ENCODE data around the gene MAMDC2. TPM values are rescaled to one million over a fixed set of nuclear protein-coding genes. Genes with fewer than 3 reads are reported as not detected.

Gene MAMDC2
- total and polyA plus RNA-seq, 9 donors, result 24.6 to 96.6 (median 69.5) TPM

- 73 to 84% (median 82%) methylated on average over 4 of the region's 4 CpGs for WGBS, 3 donors
- Histone ChIP-seq H3K36me3 (no peaks in the 10 kb centered on the region), H3K4me3 (no peak overlapping the region), H3K27me3 (no peaks in the 10 kb centered on the region), H3K4me1 (ENCODE audit: insufficient read depth) (peaks cover 1% of the 10 kb centered on the region), H3K27ac (no peak overlapping the region), H3K9me3 (no peaks in the 10 kb centered on the region)
- intact Hi-C loops (cut with DNase I), result loop anchor here in 3 of 4 donors (2.0 to 10.0 kb wide), 3 partner anchors 69 to 141 kb away; partner anchors contain the start of gene MAMDC2 (in 1 of the 3)
- TF ChIP-seq EP300 (IDR thresholded peaks at IDR 0.05) (no peak), CTCF (IDR thresholded peaks at IDR 0.05) (peak in 2 of 3 donors; percentile 72 to 76)
- DNase-seq, result peak; percentile 55 to 73 (median 64)
Measured at GRCh38 chr9:70113403-70114022, 69.9 kb downstream of the MAMDC2 start.

GRCh38 chr9:70114898-70115297 lies 71.2 kb downstream of the MAMDC2 start:
- 88 to 95% (median 92%) methylated on average over 1 of the region's 1 CpG for WGBS, 3 donors
- Histone ChIP-seq H3K27me3 (no peaks in the 10 kb centered on the region), H3K36me3 (no peaks in the 10 kb centered on the region), H3K27ac (no peak overlapping the region), H3K4me1 (ENCODE audit: insufficient read depth) (peaks cover 1% of the 10 kb centered on the region), H3K9me3 (no peaks in the 10 kb centered on the region), H3K4me3 (no peak overlapping the region)
- DNase-seq, result no peak
- intact Hi-C loops (cut with DNase I), result loop anchor here in 2 of 4 donors (5.0 to 10.0 kb wide), 2 partner anchors 70 to 143 kb away; partner anchors contain the start of gene MAMDC2 (in 1 of the 2)
- TF ChIP-seq CTCF (IDR thresholded peaks at IDR 0.05) (no peak), EP300 (IDR thresholded peaks at IDR 0.05) (no peak), POLR2A (IDR thresholded peaks at IDR 0.05) (no peak)

GRCh38 chr9:70117835-70118319 lies 74.2 kb downstream of the MAMDC2 start:
- peaks cover 3% of the 10 kb centered on the region for H3K4me1 ChIP-seq (ENCODE audit: insufficient read depth)
- no peak for TF ChIP-seq POLR2A (IDR thresholded peaks at IDR 0.05)
- no peak for TF ChIP-seq CTCF (IDR thresholded peaks at IDR 0.05)
- no peak for TF ChIP-seq EP300 (IDR thresholded peaks at IDR 0.05)
- no peak for DNase-seq
- no peak overlapping the region for H3K27ac ChIP-seq
- H3K9me3 ChIP-seq, result no peaks in the 10 kb centered on the region
- H3K4me3 ChIP-seq, result no peak overlapping the region
- intact Hi-C loops (cut with DNase I), result loop anchor here in 1 of 4 donors (10.0 kb wide), 1 partner anchor 73 kb away; the partner anchor contains the start of gene MAMDC2
- H3K27me3 ChIP-seq, result no peaks in the 10 kb centered on the region
- H3K36me3 ChIP-seq, result no peaks in the 10 kb centered on the region

GRCh38 chr9:70119786-70120185 lies 76.1 kb downstream of the MAMDC2 start:
- TF ChIP-seq EP300 (IDR thresholded peaks at IDR 0.05) (no peak), POLR2A (IDR thresholded peaks at IDR 0.05) (no peak), CTCF (IDR thresholded peaks at IDR 0.05) (no peak)
- peaks cover 4% of the 10 kb centered on the region for H3K4me1 ChIP-seq (ENCODE audit: insufficient read depth)
- intact Hi-C loops (cut with DNase I), result loop anchor here in 2 of 4 donors (10.0 kb wide), 3 partner anchors 75 to 135 kb away; partner anchors contain the start of genes MAMDC2 (in 1 of the 2) and SMC5 (in 1 of the 2)
- H3K27me3 ChIP-seq, result no peaks in the 10 kb centered on the region
- H3K36me3 ChIP-seq, result no peaks in the 10 kb centered on the region
- H3K9me3 ChIP-seq, result no peaks in the 10 kb centered on the region
- DNase-seq, result no peak
- WGBS, 3 donors, result 94 to 96% (median 94%) methylated on average over 2 of the region's 2 CpGs
- H3K4me3 ChIP-seq, result no peak overlapping the region
- H3K27ac ChIP-seq, result no peak overlapping the region

Data from ovary (tissue), 9 donors.